Measurements from ENCODE around the gene NRAS.
A peak's percentile ranks its signal among the peaks of the same experiment; 100 is the strongest.
"Not testable (repeated sequence)": the region's sequence is repeated elsewhere in the genome, so short reads cannot be mapped to it uniquely, and the experiment has no call there.

Gene NRAS

GRCh38 chr1:114716304-114717170, at the start of gene NRAS:
NRAS (minus strand) TSS chr1:114716771; CDS start chr1:114716160, 611 bp downstream.
- peak; percentile 91 for DNase-seq (ENCODE audit: low read depth)

- DNase-seq (ENCODE audit: low read depth): no peak
These were observed 48.1 kb upstream of the NRAS start for GRCh38 chr1:114764689-114765088.

- DNase-seq (ENCODE audit: low read depth): peak; percentile 31
These were observed 41.8 kb upstream of the NRAS start for GRCh38 chr1:114758256-114758832.

- peak; percentile 98 for DNase-seq (ENCODE audit: low read depth)
These were observed 41.1 kb upstream of the NRAS start, which contains the start of gene CSDE1 for GRCh38 chr1:114757455-114758255. CSDE1 (minus strand) TSS chr1:114757984; CDS start chr1:114739890, 18,094 bp downstream.

GRCh38 chr1:114756949-114757454, 40.4 kb upstream of the NRAS start:
- DNase-seq (ENCODE audit: low read depth): peak; percentile 61

- DNase-seq (ENCODE audit: low read depth): no peak
These were observed 39.7 kb upstream of the NRAS start for GRCh38 chr1:114756009-114756892.

GRCh38 chr1:114755006-114755931, 38.7 kb upstream of the NRAS start:
- peak; percentile 36 for DNase-seq (ENCODE audit: low read depth)

- not testable (repeated sequence) for DNase-seq (ENCODE audit: low read depth)
These were observed 37.1 kb upstream of the NRAS start for GRCh38 chr1:114753702-114754101.

GRCh38 chr1:114753143-114753542, 36.6 kb upstream of the NRAS start:
- no peak for DNase-seq (ENCODE audit: low read depth)

- no peak for DNase-seq (ENCODE audit: low read depth)
These were observed 34.2 kb upstream of the NRAS start for GRCh38 chr1:114750780-114751179.

- DNase-seq (ENCODE audit: low read depth): no peak
These were observed 33.3 kb upstream of the NRAS start for GRCh38 chr1:114749835-114750234.

GRCh38 chr1:114746450-114747121, 30.0 kb upstream of the NRAS start:
- no peak for DNase-seq (ENCODE audit: low read depth)

GRCh38 chr1:114745291-114745690, 28.7 kb upstream of the NRAS start:
- DNase-seq (ENCODE audit: low read depth): peak; percentile 30

GRCh38 chr1:114741963-114742746, 25.6 kb upstream of the NRAS start:
- no peak for DNase-seq (ENCODE audit: low read depth)

- DNase-seq (ENCODE audit: low read depth): no peak
These were observed 23.8 kb upstream of the NRAS start for GRCh38 chr1:114740331-114740730.

- DNase-seq (ENCODE audit: low read depth): no peak
These were observed 20.8 kb upstream of the NRAS start for GRCh38 chr1:114737314-114737849.

- no peak for DNase-seq (ENCODE audit: low read depth)
These were observed 18.9 kb upstream of the NRAS start for GRCh38 chr1:114735479-114735878.

GRCh38 chr1:114729782-114730181, 13.2 kb upstream of the NRAS start:
- DNase-seq (ENCODE audit: low read depth): no peak

Data from EH (cell line).